Stromal cell of bone marrow (primary cell): ENCODE measurements around the gene KLRC4.
"Not testable (repeated sequence)": the region's sequence is repeated elsewhere in the genome, so short reads cannot be mapped to it uniquely, and the experiment has no call there.

Source experiments
- DNase-seq: peaks from one replicate; pipeline ENCODE4 v3.0.0-alpha.2; 2012; ENCODE audit warnings: low read depth

KLRC4 gene

DNA sequence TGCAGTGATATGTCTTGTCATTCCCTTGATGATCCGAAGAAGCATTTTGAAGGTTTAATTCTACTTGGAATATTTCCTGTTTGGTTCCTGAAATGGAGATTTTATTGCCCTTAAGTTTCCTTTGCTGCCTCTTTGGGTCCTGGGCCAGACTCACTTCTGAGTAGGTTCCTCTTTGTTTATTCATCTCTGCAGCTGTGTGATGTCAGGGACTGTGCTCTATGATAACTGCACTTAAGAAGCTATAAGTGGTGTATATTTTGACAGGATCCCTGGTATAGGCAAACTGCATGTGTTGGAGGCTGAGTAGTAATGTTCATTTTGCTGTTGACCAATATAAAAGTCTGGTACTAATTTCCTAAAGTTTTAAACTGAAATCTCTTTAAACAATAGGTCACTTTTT lies at the start of gene KLRC4:
TSS of gene KLRC4 (minus strand) at position 366 of the 400 bp plus-strand sequence. CDS start at position 184, 182 bp downstream.
- DNase-seq = no peak

GRCh38 chr12:10457760-10458159 lies 48.2 kb upstream of the KLRC4 start:
- DNase-seq = no peak

DNA sequence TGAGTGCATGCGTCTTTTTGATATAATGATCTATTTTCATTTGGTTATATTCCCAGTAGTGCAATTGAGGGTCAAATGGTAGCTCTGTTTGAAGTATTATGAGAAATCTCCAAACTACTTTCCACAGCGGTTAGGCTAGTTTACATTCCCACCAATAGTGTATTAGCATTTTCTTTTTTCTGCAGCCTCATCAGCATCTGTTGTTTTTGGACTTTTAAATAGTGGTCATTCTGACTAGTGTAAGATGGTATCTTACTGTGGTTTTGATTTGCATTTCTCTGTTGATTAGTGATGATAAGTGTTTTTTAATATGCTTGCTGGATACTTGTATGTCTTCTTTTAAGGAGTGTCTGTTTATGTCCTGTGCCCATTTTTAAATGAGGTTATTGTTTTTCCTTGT lies 47.3 kb upstream of the KLRC4 start:
- peak; percentile 3 for DNase-seq

DNA sequence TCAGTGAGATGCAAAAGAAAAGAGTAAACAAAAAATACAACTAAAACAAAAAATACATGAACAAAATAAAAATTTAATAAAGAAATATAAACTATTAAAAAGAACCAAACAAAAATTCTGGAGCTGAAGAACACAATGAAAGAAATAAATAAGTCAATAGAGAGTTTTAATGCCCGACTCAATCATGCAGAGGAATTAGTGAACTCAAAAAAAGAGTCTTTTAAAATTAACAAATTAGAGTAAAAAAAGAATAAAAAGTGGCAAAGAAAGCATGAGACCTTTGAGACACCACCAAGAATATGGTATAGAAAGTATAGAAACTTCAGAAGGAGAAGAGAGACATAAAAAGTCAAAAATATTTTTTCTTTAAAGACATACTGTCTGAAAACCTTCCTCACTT lies 46.2 kb upstream of the KLRC4 start:
- no peak for DNase-seq

DNA sequence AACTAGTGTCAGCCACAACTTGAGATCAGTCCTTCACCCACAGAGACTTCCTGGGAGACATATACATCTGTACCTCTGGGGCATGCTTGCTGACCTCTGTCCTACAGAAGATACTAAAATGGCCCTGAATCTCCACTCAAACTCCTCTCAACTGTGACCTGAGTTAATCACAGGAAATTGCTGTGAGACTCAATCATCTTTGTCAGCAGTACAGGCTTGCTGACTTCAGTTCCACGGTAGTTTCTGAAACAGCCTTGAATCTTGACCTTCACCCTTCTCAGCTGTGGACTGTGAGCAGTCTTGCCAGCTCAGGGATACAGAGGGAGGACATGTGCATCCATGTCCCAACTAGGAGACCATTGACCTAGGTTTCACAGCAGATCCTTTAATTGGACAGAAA lies 45.0 kb upstream of the KLRC4 start:
- no peak for DNase-seq

DNA sequence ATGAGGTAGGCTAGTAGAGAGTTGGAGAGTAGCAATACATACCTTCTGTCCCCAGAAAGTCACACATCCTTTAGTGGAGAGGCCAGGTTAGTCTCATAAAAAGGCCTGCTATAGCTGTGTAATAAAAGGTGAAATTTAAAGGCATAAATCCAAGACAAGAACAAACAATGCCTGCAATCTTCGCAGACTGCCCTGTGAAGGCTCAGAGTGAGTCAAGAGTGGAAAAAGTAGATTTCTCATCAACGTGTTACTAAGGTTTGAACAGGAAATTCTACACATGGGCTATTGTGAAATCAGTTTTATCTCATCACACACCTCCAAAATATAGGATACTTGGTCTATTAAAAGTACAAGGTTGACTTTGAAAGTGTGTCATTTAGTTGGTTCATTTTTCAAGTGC lies 43.6 kb upstream of the KLRC4 start, which contains the start of gene KLRC1:
TSS of gene KLRC1 (minus strand) at position 222 of the 400 bp plus-strand sequence. CDS start 2,221 bp downstream, outside the sequence.
- DNase-seq = no peak

GRCh38 chr12:10448236-10448635 lies 38.7 kb upstream of the KLRC4 start:
- DNase-seq = no peak

DNA sequence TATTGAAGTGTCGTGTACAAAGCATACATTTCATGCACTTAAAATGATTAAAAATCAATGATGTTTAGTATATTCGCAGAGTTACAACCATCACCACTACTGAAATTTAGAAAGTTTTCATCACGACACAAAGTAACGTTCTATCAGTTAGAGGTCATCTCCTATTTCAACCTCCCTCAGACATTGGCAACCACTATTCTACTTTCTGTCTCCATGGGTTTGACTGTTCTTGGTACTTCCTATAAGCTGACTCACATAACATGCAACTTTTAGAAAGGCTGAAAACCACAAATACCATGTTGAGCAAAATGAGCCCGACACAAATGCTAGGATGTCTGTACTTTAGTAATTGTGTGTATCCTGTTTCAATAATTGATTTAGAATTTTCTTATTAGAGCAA lies 36.5 kb upstream of the KLRC4 start:
- DNase-seq = peak; percentile 7

GRCh38 chr12:10441144-10441543 lies 31.6 kb upstream of the KLRC4 start:
- not testable (repeated sequence) for DNase-seq

DNA sequence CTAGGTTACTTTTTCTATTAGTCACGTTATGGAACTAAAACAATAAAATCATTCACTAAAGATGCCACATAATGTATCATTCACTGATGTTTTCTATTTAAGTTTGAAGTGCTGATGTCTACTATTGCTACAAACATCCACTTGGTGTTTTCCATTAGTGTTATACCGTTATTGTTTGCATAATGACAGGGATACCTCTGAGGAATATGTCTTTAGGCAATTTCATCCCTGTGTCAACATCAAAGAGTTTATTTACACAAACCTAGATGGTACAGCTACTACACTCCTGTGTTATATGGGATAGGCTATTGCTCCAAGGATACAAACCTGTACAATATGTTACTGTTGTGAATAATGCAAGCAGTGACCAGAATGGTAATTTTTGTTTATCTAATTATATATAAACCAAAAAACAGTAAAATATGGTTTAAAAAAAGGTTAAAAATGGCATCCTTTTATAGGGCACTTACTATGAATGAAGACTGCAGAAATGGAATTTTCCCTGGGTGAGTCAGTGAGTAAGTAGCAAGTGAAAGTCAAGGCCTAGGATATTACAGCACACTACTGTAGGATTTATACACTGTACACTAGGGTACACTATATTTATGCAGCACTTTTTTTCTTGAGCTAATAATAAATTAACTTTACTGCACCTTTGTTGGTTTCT lies 30.2 kb upstream of the KLRC4 start:
- DNase-seq = not testable (repeated sequence)

DNA sequence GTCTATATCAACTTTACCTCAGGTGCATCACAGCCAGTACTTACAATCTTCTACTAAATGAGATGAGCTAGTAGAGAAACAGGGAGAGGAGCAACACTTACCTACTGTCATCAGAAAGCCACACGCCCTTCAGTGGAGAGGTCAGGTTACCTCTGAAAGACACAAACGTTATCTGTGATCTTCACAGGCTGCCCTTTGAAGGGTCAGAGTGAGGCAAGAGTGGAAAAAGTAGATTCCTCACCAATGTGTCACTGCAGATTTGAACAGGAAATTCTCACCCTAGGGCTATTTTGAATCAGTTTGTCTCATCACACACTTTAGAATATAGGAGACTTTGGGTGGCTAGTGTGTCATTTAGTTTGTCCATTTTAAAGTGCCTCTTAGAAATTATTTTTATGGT lies 28.0 kb upstream of the KLRC4 start:
- DNase-seq = not testable (repeated sequence)

DNA sequence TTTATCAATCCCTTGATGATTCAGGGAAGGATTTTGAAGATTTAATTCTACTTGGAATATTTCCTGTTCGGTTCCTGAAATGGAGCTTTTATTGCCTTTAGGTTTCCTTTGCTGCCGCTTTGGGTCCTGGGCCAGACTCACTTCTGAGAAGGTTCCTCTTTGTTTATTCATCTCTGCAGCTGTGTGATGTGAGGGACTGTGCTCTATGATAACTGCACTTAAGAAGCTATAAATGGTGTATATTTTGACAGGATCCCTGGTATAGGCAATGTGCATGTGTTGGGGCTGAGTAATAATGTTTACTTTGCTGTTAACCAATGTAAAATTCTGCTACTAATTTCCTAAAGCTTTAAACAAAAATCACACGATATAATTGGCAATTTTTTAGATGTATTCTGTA lies 26.3 kb upstream of the KLRC4 start, which contains the start of gene KLRC2:
TSS of gene KLRC2 (minus strand) at position 195 of the 400 bp plus-strand sequence. CDS start at position 171, 24 bp downstream.
- peak; percentile 39 for DNase-seq

DNA sequence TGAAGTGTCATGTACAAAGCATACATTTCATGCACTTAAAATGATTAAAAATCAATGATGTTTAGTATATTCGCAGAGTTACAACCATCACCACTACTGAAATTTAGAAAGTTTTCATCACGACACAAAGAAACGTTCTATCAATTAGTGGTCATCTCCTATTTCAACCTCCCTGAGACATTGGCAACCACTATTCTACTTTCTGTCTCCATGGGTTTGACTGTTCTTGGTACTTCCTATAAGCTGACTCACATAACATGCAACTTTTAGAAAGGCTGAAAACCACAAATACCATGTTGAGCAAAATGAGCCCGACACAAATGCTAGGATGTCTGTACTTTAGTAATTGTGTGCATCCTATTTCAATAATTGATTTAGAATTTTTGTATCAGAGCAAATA lies 21.1 kb upstream of the KLRC4 start:
- peak; percentile 38 for DNase-seq

- not testable (repeated sequence) for DNase-seq
Observed at GRCh38 chr12:10425938-10426337, 16.4 kb upstream of the KLRC4 start.

GRCh38 chr12:10424260-10424899 lies 14.8 kb upstream of the KLRC4 start:
- not testable (repeated sequence) for DNase-seq

DNA sequence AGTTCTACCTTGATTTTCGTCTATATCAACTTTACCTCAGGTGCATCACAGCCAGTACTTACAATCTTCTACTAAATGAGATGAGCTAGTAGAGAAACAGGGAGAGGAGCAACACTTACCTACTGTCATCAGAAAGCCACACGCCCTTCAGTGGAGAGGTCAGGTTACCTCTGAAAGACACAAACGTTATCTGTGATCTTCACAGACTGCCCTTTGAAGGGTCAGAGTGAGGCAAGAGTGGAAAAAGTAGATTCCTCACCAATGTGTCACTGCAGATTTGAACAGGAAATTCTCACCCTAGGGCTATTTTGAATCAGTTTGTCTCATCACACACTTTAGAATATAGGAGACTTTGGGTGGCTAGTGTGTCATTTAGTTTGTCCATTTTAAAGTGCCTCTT lies 12.6 kb upstream of the KLRC4 start:
- not testable (repeated sequence) for DNase-seq

DNA sequence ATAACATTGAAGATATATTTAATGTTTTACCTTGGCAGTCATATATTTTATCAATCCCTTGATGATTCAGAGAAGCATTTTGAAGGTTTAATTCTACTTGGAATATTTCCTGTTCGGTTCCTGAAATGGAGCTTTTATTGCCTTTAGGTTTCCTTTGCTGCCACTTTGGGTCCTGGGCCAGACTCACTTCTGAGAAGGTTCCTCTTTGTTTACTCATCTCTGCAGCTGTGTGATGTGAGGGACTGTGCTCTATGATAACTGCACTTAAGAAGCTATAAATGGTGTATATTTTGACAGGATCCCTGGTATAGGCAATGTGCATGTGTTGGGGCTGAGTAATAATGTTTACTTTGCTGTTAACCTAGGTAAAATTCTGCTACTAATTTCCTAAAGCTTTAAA lies 10.8 kb upstream of the KLRC4 start, which contains the start of gene KLRC3:
TSS of gene KLRC3 (minus strand) at position 262 of the 400 bp plus-strand sequence. CDS start at position 217, 45 bp downstream.
- DNase-seq = not testable (repeated sequence)

- no peak for DNase-seq
Observed at GRCh38 chr12:10408842-10409241, 715 bp downstream of the KLRC4 start.

GRCh38 chr12:10406725-10407124 lies 2.8 kb downstream of the KLRC4 start:
- no peak for DNase-seq

DNA sequence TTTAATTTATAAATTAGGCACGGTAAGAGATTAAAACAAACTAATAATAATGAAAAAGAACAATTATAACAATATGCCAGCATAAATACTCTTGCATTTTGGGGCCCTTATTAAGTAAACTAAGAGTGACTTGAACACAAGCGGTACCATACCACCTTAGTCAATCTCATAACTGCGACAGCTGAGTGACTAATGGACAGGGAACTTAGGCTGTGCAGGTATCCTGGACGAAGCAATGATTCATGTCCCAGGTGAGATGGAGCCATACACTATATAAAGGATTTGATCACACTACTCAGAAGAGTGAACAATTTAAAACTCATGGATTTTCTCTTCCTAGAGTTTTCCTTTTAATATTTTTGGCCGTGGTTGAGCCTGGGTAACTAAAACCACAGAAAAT lies 4.3 kb downstream of the KLRC4 start:
- DNase-seq = no peak

DNA sequence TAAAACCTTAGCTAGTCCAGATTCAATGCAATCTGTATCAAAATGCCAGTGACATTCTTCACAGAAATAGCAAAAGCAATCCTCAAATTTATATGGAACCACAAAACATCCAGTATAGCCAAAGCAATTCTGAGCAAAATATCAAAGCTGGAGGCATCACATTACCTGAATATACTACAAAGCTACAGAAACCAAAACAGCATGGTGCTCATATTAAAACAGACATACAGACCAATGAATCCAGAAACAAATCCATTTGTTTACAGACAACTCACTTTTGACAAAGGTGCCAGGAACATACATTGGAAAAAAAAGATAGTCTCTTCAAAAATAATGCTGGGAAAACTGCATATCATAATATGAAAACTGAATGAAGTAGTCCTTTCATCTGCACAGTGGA lies 4.8 kb downstream of the KLRC4 start:
- no peak for DNase-seq

GRCh38 chr12:10400829-10401228 lies 8.7 kb downstream of the KLRC4 start:
- DNase-seq = no peak

DNA sequence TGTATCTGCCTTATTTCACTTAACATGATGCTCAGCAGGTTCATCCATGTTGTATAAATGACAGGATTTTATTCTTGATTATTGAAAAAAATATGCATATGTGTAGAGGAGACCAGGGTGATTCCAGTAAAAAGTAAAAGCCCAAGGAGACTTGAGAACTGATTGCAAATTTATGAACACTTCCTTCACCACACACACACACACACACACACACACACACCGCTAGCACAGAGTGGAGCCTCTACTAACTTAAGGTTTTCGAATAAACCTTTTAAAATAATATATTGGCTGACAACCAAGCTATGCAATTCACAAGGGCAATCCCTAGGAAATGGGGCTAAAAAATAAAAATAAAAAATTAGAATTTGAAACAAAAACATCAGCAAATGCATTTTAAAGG lies 11.4 kb downstream of the KLRC4 start:
- no peak for DNase-seq
